Prostate gland (tissue), 2 donors: Measurements from ENCODE around the gene LHFPL3.

ENCODE experiments used
- CTCF ChIP-seq, 4 experiments: fragments of 200-600 bp in 2 of 4; fragments of 450-650 bp in 2 of 4; sonication (generic) in 2 of 4; IDR thresholded peaks; 1 replicate in 3 of 4; 2 replicates in 1 of 4; pipeline ENCODE4 v1.5.1; 2016 to 2019; ENCODE audit warnings: antibody characterized with exemption in 4 of 4, mild to moderate bottlenecking in 2 of 4, moderate library complexity in 2 of 4
- POLR2A ChIP-seq: fragments of 450-650 bp; IDR thresholded peaks from one replicate; pipeline ENCODE4 v1.6.1; 2016; ENCODE audit warnings: antibody characterized with exemption, mild to moderate bottlenecking

GRCh38 chr7:104841798-104842197 is 513.4 kb downstream of the LHFPL3 start:
- TF ChIP-seq CTCF (IDR thresholded peaks at IDR 0.05) (no peak), POLR2A (no peak)
